Ishikawa (cell line): ENCODE measurements around the gene KIF3C.
A peak's percentile ranks its signal among the peaks of the same experiment; 100 is the strongest.

Experiments
- CEBPB ChIP-seq: IDR thresholded peaks from 2 replicates; pipeline ENCODE4 v1.6.1; 2012
- CREB1 ChIP-seq: IDR thresholded peaks from 2 replicates; pipeline ENCODE4 v1.6.1; 2012; ENCODE audit warnings: low read depth
- EGR1 ChIP-seq: IDR thresholded peaks from 2 replicates; pipeline ENCODE4 v1.6.1; 2012
- EP300 ChIP-seq: IDR thresholded peaks from 2 replicates; pipeline ENCODE4 v1.6.1; 2012; ENCODE audit warnings: borderline replicate concordance
- NFIC ChIP-seq: IDR thresholded peaks from 2 replicates; pipeline ENCODE4 v1.6.1; 2012
- RAD21 ChIP-seq: IDR thresholded peaks from 2 replicates; pipeline ENCODE4 v1.6.1; 2012; ENCODE audit warnings: low read depth
- REST ChIP-seq: IDR thresholded peaks from 2 replicates; pipeline ENCODE4 v1.6.1; 2012; ENCODE audit warnings: low read depth, mild to moderate bottlenecking
- TAF1 ChIP-seq: IDR thresholded peaks from 2 replicates; pipeline ENCODE4 v1.6.1; 2012; ENCODE audit warnings: low read depth, mild to moderate bottlenecking
- TCF12 ChIP-seq: IDR thresholded peaks from 2 replicates; pipeline ENCODE4 v1.6.1; 2012; ENCODE audit warnings: low read depth
- YY1 ChIP-seq: IDR thresholded peaks from 2 replicates; pipeline ENCODE4 v1.6.1; 2012; ENCODE audit warnings: low read depth
- ZBTB7A ChIP-seq: IDR thresholded peaks from 2 replicates; pipeline ENCODE4 v1.6.1; 2012; ENCODE audit warnings: low read depth
- TF ChIP-seq, protein P1 (sequence below): IDR thresholded peaks from 2 replicates; pipeline ENCODE4 v1.6.1; 2012

GRCh38 chr2:26001743-26002351 lies 19.6 kb upstream of the KIF3C start:
- TF ChIP-seq TAF1: no peak
- TF ChIP-seq EP300: peak; percentile 86
- TF ChIP-seq, protein P1, sequence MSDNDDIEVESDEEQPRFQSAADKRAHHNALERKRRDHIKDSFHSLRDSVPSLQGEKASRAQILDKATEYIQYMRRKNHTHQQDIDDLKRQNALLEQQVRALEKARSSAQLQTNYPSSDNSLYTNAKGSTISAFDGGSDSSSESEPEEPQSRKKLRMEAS: peak; percentile 65; the same call in 1 of the 2 replicates
- TF ChIP-seq NFIC: peak; percentile 98
- no peak for TF ChIP-seq REST
- peak; percentile 92 for TF ChIP-seq TCF12
- 0 out of 2 replicates have a peak, but pooled peaks have one; percentile 12 for TF ChIP-seq YY1
- peak; percentile 25; the same call in 1 of the 2 replicates for TF ChIP-seq CEBPB
- TF ChIP-seq RAD21: no peak; the same call in 1 of the 2 replicates
- peak; percentile 91 for TF ChIP-seq EGR1
- TF ChIP-seq CREB1: no peak
- no peak for TF ChIP-seq ZBTB7A
